NCI-H1417 (cell line): ENCODE measurements around the gene LRRC3.

Source experiments
- DNase-seq, 3 experiments: peaks; one replicate each; lab custom pipeline; 2025; lab: John Stamatoyannopoulos, UW

The LRRC3 gene

DNA sequence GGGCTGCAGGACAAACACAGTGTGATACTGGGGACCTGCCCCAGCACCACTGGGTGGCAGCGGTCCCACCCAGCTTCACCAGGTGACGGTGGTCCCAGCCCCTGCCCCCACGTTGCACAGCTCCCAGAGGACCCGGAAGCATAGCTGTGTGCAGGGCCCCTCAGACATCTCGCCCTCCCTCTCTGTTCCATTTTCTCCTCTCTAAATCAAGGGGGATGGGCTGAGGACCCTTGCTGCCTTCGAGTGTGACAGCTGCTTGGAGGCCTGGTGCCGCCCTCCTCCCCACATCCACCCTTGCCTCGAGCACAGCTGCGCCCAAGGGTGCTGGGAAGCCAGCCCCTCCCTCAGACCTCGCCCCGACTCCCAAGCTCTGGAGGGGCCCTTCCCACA lies 16.1 kb upstream of the LRRC3 start:
- no peak for DNase-seq

- DNase-seq = no peak
Observed at GRCh38 chr21:44440241-44441040, 14.9 kb upstream of the LRRC3 start.

DNA sequence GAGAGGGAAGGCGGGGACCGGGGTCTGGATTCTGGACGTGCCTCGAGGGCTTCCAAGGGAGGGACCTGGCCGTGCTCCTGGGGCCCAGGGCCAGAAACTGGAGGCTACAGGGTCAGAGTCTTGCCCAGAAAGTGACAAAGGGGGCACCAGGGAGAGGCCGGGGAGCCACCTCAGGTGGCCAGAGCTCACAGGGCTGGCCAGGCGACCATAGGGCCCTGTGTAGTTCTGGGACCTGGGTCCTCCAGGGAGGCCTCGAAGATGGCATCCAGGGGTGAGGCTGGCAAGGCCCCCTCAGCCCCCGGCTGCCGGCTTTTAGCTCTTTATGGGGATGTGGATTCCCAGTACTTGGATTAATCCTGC lies 14.3 kb upstream of the LRRC3 start:
- no peak for DNase-seq

- DNase-seq = no peak
Observed at GRCh38 chr21:44441581-44442265, 13.6 kb upstream of the LRRC3 start.

DNA sequence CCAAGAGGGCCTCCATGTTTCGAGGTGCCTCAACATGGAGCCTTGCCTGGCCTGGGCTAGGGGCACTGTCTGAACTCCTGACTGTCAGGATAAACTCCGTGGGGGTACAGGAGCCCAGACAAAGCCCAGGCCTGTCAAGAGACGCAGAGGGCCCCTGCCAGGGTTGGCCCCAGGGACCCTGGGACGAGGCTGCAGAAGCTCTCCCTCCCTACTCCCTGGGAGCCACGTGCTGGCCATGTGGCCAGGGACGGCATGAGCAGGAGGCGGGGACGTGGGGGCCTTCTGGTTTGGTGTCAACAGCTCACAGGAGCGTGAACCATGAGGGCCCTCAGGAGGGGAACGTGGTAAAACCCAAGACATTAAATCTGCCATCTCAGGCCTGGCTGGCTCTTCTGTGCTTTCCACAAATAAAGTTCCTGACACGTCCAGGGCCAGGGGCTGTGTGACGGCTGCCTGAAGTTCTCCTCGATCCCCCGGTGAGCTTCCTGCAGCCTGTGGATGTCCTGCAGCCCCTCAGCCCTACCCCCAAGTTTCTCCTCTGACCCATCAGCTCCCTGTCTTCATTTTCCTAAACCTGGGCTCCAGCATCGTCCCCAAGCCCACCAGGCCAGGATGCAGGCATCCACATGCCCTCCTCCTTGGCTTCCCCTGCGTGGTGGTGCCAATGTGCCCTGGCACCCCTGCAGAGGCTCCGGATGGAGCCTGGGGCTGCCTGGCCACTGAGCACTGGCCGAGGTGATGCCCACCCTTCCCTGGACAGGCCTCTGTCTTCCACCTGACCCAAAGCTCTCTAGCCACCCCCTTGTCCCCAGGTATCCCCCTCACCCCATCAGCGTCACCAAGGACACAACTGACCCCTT lies 12.8 kb upstream of the LRRC3 start:
- no peak for DNase-seq

GRCh38 chr21:44443291-44443890 lies 11.9 kb upstream of the LRRC3 start:
- no peak for DNase-seq

GRCh38 chr21:44443891-44444285 lies 11.4 kb upstream of the LRRC3 start:
- DNase-seq = no peak

DNA sequence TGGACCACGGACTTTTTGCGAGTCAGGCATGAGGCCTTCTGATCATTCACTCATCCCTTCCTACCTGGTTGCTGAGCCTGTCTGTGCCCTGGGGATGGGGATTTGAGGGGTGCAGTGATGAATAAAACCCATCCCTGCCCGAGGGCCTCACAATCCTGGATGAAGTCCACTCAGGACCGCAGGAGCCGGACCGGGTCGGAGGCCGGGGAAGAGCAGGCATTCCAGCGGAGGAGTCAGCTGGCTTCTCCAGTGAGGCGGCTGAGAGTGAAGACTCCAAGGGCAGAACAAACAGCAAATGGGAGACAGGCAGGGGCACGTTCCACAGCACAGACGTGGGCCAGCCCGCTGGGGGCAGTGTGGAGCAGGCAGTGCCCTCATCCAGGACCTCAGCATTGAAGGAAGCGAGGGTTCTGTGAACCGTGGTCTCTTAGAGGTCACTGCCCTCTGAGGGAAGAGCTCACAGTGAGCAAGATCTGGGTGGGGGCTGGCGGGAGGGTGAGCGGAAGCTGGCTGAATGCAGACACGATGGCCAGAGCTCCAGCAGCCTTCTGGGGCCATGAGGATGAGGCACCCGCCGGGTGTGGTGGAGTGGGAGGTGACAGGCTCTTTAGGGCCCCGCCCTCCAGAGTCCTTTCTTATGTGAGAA lies 10.9 kb upstream of the LRRC3 start:
- no peak for DNase-seq

DNA sequence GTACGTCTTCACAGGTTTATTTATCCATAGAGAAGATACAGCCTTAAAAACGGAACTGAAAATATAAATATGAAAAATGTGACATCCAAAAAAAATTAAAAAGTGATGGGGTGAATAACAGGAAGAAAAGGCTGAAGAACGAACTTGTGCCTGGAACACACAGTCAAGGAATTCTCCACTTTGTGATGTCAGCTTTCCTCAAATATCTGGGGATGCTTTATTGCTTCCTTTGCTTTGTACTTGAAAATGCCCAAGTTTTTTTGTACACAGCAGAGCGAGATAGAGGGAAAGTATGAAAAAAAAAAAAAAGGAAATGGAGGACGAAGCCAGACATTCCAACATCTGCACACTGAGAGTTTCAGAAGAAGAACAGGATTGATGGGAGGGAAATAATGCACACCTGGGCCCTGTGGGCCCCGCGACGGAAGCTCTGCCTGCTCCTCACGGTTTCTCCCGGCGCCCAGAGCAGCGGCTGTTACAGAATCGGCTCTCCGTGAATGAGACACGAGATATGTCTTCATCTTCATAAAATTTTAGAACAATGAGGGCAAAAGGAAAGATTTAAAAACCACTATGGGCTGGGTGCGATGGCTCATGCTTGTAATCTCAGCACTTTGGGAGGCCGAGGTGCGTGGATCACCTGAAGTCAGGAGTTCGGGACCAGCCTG lies 10.0 kb upstream of the LRRC3 start:
- DNase-seq = no peak

DNA sequence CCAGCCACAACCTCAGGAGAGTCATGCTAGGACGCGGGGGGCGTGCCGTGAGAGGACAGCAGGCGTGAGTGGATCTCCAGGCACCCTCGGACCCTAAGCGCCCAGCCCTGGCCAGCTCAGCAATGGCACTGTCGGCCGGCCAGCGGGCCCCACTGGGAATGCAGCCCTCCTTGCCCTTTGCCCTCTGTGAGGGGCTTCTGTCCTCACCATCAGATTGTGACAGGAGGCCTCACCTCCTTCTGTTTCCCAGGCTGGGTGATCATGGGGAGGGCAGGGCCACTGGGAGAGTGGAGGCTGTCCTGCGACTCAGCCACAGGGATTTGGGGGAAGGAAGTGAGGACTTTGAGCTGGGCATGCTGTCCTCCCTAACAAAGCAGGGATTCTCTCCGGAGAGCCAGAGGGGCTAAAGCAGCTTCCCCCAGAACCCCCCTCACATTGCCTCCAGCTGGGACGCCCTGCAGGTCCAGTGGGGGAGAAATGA lies 6.6 kb upstream of the LRRC3 start:
- DNase-seq = no peak

DNA sequence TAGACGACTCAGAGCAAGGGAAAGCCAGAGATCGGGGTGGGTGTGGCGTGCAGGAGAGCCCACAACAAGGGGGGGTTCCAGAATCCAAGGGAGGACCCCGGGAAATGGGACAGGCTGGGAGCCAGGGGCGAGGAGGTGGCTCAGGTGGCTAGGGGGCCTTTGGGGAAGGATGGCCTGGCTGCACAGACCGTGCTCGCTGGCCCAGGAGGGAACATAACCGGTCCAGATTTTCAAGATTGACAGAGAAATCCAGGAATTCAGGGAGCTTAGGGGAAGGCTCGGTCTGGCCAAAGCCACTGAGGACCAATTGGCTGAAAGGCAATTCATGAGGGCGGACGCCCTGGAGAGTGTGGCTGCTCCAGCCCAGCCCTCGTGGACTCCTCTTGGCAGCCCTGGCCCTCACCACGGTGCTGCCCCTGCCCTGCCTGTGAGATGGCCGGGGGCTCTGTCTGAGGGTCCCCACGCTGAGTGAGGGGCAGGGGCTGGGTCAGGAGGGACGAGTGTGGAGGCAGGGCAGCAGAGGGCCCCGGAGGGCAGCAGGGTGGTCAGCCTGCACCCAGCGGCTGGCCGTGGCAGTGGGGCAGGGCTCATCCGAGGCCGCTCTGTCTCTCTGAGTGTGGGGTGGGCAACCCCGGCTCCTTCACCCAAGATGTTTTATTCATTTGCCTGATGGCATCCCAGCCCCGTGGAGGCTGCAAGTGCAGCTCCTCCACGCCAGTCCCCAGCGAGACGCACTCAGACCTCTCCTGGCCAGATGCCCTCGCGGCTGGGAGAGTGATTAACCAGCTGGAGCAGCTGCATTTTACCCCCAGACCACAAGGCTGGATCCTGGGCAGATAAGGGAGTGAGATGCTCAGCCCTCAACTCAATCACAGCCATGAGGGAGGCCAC lies 5.6 kb upstream of the LRRC3 start:
- no peak for DNase-seq

- DNase-seq = no peak
Observed at GRCh38 chr21:44450402-44450801, 4.9 kb upstream of the LRRC3 start.

- DNase-seq = no peak
Observed at GRCh38 chr21:44450999-44451398, 4.3 kb upstream of the LRRC3 start.

GRCh38 chr21:44453120-44453519 lies 2.2 kb upstream of the LRRC3 start:
- no peak for DNase-seq

- no peak for DNase-seq
Observed at GRCh38 chr21:44454058-44454457, 1.3 kb upstream of the LRRC3 start.

GRCh38 chr21:44455524-44456213 lies 359 bp downstream of the LRRC3 start:
- DNase-seq = peak; percentile 37 to 68 (median 68)

DNA sequence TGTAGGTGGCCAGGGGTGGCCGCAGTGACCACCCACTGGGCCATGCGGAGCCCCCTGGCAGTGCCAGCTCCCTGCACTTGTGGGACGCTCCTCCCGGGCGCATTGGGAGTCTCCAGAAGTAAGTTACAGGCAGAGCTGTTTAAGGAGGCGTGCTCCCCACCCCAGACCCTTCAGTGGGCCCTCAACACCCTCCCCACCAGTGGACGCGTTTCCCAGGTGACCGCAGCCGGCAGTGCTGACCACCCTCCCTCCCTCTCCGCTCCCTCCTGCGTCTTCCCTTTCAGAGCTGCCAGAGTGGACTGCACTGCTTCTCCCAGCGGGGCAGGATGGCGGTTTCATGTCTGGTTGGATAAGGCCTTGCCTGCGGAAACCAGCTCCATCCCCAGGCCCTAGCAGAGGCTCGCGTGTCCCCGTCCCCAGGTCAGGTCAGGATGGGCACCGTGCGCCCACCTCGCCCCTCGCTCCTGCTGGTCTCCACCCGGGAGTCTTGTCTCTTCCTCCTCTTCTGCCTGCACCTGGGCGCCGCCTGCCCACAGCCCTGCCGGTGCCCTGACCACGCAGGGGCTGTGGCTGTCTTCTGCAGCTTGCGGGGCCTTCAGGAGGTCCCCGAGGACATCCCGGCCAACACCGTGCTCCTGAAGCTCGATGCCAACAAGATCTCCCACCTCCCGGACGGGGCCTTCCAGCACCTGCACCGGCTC lies 1.1 kb downstream of the LRRC3 start:
- no peak for DNase-seq

DNA sequence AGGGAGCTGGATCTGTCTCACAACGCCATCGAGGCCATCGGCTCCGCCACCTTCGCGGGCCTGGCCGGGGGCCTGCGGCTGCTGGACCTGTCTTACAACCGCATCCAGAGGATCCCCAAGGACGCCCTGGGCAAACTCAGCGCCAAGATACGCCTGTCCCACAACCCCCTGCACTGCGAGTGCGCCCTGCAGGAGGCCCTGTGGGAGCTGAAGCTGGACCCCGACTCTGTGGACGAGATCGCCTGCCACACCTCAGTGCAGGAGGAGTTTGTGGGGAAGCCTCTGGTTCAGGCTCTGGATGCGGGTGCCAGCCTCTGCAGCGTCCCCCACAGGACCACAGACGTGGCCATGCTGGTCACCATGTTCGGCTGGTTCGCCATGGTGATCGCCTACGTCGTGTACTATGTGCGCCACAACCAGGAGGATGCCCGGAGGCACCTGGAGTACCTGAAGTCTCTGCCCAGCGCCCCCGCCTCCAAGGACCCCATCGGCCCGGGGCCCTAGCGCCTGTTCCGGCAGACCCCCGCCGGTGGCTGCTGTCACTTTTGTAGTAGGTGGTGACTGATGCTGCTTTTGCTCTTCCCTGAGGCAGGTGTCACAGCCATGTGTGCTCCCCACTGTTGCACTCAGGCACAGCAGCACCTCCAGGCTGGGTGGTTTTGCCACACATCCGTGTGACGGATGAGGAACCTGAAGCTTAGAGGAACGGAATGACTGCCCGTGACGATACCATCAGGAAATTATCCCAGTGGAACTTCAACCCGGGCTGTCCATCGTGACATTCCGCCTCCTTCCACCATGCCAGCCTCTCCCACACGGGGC lies 1.8 kb downstream of the LRRC3 start:
- DNase-seq = no peak
